ENCODE measurements around the gene OLFML3.

Gene OLFML3

DNA sequence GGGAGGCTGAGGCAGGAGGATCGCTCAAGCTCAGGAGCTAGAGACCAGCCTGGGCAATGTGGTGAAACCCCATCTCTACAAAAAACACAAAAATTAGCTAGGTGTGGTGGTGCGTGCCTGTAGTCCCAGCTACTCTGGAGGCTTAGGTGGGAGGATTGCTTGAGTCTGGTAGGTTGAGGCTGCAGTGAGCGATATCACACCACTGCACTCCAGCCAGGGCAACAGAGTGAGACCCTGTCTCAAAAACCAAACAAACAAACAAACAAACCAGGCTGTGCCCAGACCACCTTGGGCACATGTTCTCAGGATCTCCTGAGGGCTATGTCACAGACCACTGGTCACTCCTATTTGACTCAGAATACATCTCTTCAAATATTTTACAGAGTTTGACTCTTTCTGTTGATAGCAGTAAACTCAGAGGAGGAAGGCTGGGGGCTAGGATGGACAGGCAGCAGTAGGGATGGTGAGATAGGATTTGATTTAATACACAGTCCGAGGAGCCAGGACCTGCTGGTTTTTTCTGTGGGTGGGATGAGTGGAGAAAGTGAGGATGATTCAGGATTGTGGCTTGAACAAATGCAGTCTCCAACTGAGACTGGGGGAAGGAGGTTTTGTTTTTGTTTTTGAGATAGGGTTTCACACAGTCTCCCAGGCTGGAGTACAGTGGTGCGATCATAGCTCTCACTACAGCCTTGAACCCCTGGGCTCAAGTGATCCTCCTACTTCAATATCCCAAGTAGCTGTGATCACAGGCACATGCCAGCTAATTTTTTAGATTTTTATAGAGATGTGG lies 46.5 kb downstream of the OLFML3 start:
- DNase-seq (ENCODE audit: low read depth in 2 of 2): no peak

DNA sequence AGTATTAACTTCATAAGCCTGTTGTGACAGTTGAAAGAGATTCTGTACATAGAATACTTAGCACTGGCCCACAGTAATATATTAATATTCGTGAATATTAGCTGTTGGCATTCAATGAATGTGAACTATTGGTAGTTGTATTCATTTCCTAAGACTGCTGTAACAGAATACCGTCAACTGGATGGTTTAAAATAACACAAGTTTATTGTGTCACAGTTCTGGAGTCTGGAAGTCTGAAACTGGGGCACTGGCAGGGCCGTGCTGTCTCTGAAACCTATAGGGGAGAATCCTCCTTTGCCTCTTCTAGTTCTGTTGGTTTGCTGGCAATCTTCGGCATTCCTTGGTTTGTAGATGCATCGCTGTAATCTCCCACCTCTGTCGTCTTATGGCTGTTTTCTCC lies 47.5 kb downstream of the OLFML3 start:
- DNase-seq (ENCODE audit: low read depth in 2 of 2): no peak

All from stimulated activated CD8-positive, alpha-beta memory T cell treated with anti-CD3 and anti-CD28 coated beads, Interleukin-2, amount 100 ng/mL, for 1 hour (primary cell).